Naive B cell (primary cell): Measurements from ENCODE around the gene MCTP1. TPM values are rescaled to one million over a fixed set of nuclear protein-coding genes. Genes with fewer than 3 reads are reported as not detected.

Source experiments
- ATAC-seq, 2 donors: fragments of 150-1000 bp; cut with Tn5 transposase; 2 replicates each; pipeline ENCODE4 v1.10.0; 2021; ENCODE audit warnings: low read depth in 2 of 2, mild to moderate bottlenecking in 2 of 2, moderate library complexity in 2 of 2
- DNase-seq: peaks from one replicate; pipeline ENCODE4 v3.0.0; 2022
- H3K27ac Mint-ChIP-seq, 6 donors: one replicate each; pipeline ENCODE4 v1.8.0; 2020 to 2022; ENCODE audit warnings: mild to moderate bottlenecking in 6 of 6, mixed read lengths in 6 of 6, moderate library complexity in 5 of 6, inconsistent platforms in 2 of 6
- H3K27me3 Mint-ChIP-seq, 3 donors: one replicate each; pipeline ENCODE4 v1.8.0; 2021 to 2022; ENCODE audit warnings: mixed read lengths in 3 of 3, mild to moderate bottlenecking in 1 of 3
- H3K36me3 Mint-ChIP-seq, 2 donors: one replicate each; pipeline ENCODE4 v1.8.0; 2020 to 2022; ENCODE audit warnings: mixed read lengths in 2 of 2, inconsistent platforms in 1 of 2, mild to moderate bottlenecking in 1 of 2
- H3K4me1 Mint-ChIP-seq, 3 donors: one replicate each; pipeline ENCODE4 v1.8.0; 2020 to 2022; ENCODE audit warnings: mixed read lengths in 3 of 3, inconsistent platforms in 1 of 3, mild to moderate bottlenecking in 1 of 3, moderate library complexity in 1 of 3
- H3K4me3 Mint-ChIP-seq, 8 donors: one replicate each; pipeline ENCODE4 v1.8.0; 2020 to 2022; ENCODE audit warnings: mild to moderate bottlenecking in 8 of 8, mixed read lengths in 8 of 8, moderate library complexity in 8 of 8, inconsistent platforms in 2 of 8
- H3K9me3 Mint-ChIP-seq, 7 donors: one replicate each; pipeline ENCODE4 v1.8.0; 2020 to 2022; ENCODE audit warnings: mixed read lengths in 7 of 7, mild to moderate bottlenecking in 5 of 7, inconsistent platforms in 2 of 7, moderate library complexity in 1 of 7
- polyA plus RNA-seq, 6 donors: library from polyadenylated mRNA; unstranded; fragments of 300-500 nt; fragmentation: Illumina TruSeq; gene quantifications; one replicate each; pipeline ENCODE4 v1.2.3, GENCODE V29; 2021; ENCODE audit warnings: low read depth in 6 of 6

Gene MCTP1
- polyA plus RNA-seq, 6 donors from 2014 or later = 0.39 to 2.3 (median 0.81) TPM

DNA sequence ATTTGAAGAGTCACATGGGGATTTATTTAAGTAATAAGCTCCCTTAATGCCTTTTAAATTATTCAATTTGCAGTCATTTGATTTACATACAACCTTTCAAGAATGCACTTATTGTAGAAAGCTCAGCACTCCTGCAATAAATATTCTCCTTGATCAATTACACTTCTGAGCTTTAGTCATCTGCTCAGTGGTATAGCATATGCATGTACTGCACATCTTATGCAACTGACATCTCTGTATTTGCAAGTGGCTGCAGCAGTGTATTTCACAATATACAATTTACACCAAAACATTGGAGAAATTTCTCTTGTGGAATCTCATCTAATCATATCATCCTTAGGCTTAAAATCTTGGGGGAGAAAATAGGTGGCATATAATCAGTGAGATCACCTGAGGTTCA is 340.7 kb downstream of the MCTP1 start:
- ATAC-seq (no peak), DNase-seq (no peak)
- Mint-ChIP-seq H3K36me3 (no peaks in the 10 kb centered on the region), H3K9me3 (no peaks in the 10 kb centered on the region), H3K4me3 (no peak overlapping the region), H3K27ac (no peak overlapping the region), H3K4me1 (no peaks in the 10 kb centered on the region), H3K27me3 (no peaks in the 10 kb centered on the region)

DNA sequence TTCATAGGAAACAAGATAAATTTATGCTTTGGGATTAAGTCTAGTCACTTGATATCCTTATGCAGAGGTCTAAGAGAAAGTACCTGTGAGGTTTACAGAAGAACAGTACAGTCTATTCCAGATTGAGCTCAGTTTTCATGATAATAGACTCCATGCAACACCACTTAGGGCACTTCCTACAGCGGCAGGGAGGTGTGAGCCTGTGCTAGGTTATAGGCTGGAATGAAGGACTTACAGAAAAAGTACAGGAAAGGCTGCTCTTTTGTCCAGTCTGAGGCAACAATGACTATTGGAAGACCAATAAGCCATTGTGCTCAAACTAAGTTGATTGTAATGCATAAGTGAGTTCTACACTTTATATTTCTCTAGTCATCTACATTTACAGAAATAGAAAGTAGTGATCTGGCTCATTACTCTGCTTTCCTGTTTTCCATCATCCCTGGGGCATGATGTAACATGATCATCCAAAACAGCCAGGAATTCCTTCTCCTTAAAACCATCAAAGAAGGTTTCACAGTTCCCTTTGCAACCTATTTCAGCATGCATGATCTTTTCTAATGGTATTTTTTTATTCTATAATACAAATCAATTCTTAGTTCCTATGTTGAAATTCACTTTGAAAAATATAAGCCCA is 343.7 kb downstream of the MCTP1 start:
- H3K27me3 Mint-ChIP-seq = no peaks in the 10 kb centered on the region
- H3K27ac Mint-ChIP-seq = no peak overlapping the region
- no peaks in the 10 kb centered on the region for H3K36me3 Mint-ChIP-seq
- no peak for DNase-seq
- H3K9me3 Mint-ChIP-seq = no peaks in the 10 kb centered on the region
- no peak overlapping the region for H3K4me3 Mint-ChIP-seq
- H3K4me1 Mint-ChIP-seq = no peaks in the 10 kb centered on the region
- no peak for ATAC-seq

GRCh38 chr5:94932259-94932658 is 352.6 kb downstream of the MCTP1 start:
- Mint-ChIP-seq H3K4me1 (no peaks in the 10 kb centered on the region), H3K36me3 (no peaks in the 10 kb centered on the region), H3K9me3 (no peaks in the 10 kb centered on the region), H3K27ac (no peak overlapping the region), H3K4me3 (no peak overlapping the region), H3K27me3 (no peaks in the 10 kb centered on the region)
- DNase-seq = no peak
- ATAC-seq = no peak

DNA sequence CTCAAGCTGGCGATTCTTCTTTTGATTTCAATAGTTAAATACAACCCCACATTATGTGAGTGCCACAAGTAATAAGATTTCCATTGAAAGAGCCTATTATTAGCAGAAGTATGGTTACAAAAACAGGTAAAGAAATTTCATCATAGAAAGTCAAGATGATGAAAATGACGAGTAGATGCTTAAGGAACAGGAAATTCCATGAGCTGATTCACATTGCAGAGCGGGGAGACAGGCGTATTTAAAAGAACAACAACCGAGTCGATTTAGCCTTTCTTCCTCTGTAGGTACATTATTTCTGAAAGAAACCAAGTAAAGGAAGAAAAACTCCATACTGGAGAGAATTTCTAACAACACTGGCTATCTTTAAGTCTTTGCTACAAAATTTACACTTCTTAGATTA is 356.0 kb downstream of the MCTP1 start:
- no peak for DNase-seq
- Mint-ChIP-seq H3K27me3 (no peaks in the 10 kb centered on the region), H3K9me3 (no peaks in the 10 kb centered on the region), H3K36me3 (no peaks in the 10 kb centered on the region), H3K4me3 (no peak overlapping the region), H3K27ac (peak overlapping the region in 2 of 6 donors; percentile 16 to 28), H3K4me1 (no peaks in the 10 kb centered on the region)
- ATAC-seq = no peak

GRCh38 chr5:94920570-94920969 is 364.3 kb downstream of the MCTP1 start:
- H3K4me3 Mint-ChIP-seq = no peak overlapping the region
- H3K27me3 Mint-ChIP-seq = no peaks in the 10 kb centered on the region
- DNase-seq = no peak
- H3K9me3 Mint-ChIP-seq = no peaks in the 10 kb centered on the region
- no peak overlapping the region for H3K27ac Mint-ChIP-seq
- no peaks in the 10 kb centered on the region for H3K36me3 Mint-ChIP-seq
- ATAC-seq = no peak
- no peaks in the 10 kb centered on the region for H3K4me1 Mint-ChIP-seq

DNA sequence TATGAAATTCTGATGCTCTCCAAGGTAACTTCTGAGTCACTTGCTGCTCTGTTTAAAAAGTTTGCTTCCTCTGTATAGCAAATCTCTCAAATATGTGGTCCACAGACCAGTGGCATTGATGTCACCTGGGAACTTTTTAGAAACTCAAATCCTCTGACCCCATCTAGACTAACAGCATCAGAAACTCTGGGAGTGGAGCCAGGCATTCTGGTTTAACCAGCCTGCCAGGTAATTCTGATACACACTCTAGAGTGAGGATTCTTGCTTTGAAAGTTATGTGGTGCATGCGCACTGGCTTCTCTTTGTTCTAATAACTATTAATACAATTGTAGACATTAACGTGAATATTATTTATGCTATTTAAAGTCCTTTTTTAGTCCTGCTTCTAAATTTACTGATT is 368.3 kb downstream of the MCTP1 start:
- ATAC-seq (no peak), DNase-seq (no peak)
- no peak overlapping the region for H3K4me3 Mint-ChIP-seq
- no peaks in the 10 kb centered on the region for H3K36me3 Mint-ChIP-seq
- H3K4me1 Mint-ChIP-seq = no peaks in the 10 kb centered on the region
- H3K27me3 Mint-ChIP-seq = no peaks in the 10 kb centered on the region
- H3K27ac Mint-ChIP-seq = no peak overlapping the region
- H3K9me3 Mint-ChIP-seq = peaks cover 0 to 3% (median 0%) of the 10 kb centered on the region in 7 donors

GRCh38 chr5:94911276-94911675 is 373.6 kb downstream of the MCTP1 start:
- no peak overlapping the region for H3K27ac Mint-ChIP-seq
- H3K27me3 Mint-ChIP-seq = no peaks in the 10 kb centered on the region
- peaks cover 0 to 10% (median 0%) of the 10 kb centered on the region in 7 donors for H3K9me3 Mint-ChIP-seq
- ATAC-seq (no peak), DNase-seq (no peak)
- H3K4me3 Mint-ChIP-seq = no peak overlapping the region
- H3K4me1 Mint-ChIP-seq = peaks cover 0 to 5% (median 0%) of the 10 kb centered on the region in 3 donors
- no peaks in the 10 kb centered on the region for H3K36me3 Mint-ChIP-seq

- ATAC-seq (no peak), DNase-seq (no peak)
- H3K36me3 Mint-ChIP-seq = no peaks in the 10 kb centered on the region
- H3K9me3 Mint-ChIP-seq = peaks cover 0 to 10% (median 0%) of the 10 kb centered on the region in 7 donors
- no peaks in the 10 kb centered on the region for H3K27me3 Mint-ChIP-seq
- H3K27ac Mint-ChIP-seq = no peak overlapping the region
- H3K4me1 Mint-ChIP-seq = peaks cover 0 to 5% (median 0%) of the 10 kb centered on the region in 3 donors
- H3K4me3 Mint-ChIP-seq = no peak overlapping the region
Observed at GRCh38 chr5:94910721-94911120, 374.2 kb downstream of the MCTP1 start.

GRCh38 chr5:94908889-94909480 is 375.9 kb downstream of the MCTP1 start:
- no peaks in the 10 kb centered on the region for H3K36me3 Mint-ChIP-seq
- DNase-seq = no peak
- peaks cover 0 to 10% (median 0%) of the 10 kb centered on the region in 7 donors for H3K9me3 Mint-ChIP-seq
- H3K27me3 Mint-ChIP-seq = no peaks in the 10 kb centered on the region
- H3K4me3 Mint-ChIP-seq = no peak overlapping the region
- no peak overlapping the region for H3K27ac Mint-ChIP-seq
- ATAC-seq = no peak
- H3K4me1 Mint-ChIP-seq = peaks cover 0 to 5% (median 0%) of the 10 kb centered on the region in 3 donors

DNA sequence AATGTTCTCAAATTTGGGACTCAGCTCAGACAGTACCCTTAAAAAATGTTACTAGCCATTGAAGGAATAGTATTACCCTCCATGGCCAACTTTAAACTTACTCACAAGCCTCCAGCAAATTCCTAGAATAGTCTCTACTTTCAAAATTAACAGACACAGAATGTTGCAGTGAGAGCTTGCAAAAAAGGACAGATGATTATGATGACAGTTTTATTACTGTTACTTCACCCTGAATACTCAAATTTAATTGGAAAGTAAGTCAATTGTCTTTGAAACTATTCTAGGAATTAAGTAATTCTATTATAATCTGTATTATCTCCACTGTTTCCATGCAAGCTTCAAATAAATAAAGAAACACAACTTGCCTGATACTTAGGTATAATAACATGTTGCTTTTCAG is 378.1 kb downstream of the MCTP1 start:
- peaks cover 0 to 9% (median 0%) of the 10 kb centered on the region in 7 donors for H3K9me3 Mint-ChIP-seq
- peaks cover 0 to 5% (median 0%) of the 10 kb centered on the region in 3 donors for H3K4me1 Mint-ChIP-seq
- no peak overlapping the region for H3K4me3 Mint-ChIP-seq
- DNase-seq (no peak), ATAC-seq (no peak)
- no peaks in the 10 kb centered on the region for H3K27me3 Mint-ChIP-seq
- no peaks in the 10 kb centered on the region for H3K36me3 Mint-ChIP-seq
- no peak overlapping the region for H3K27ac Mint-ChIP-seq

GRCh38 chr5:94903726-94904125 is 381.2 kb downstream of the MCTP1 start:
- no peak overlapping the region for H3K27ac Mint-ChIP-seq
- no peak for ATAC-seq

DNA sequence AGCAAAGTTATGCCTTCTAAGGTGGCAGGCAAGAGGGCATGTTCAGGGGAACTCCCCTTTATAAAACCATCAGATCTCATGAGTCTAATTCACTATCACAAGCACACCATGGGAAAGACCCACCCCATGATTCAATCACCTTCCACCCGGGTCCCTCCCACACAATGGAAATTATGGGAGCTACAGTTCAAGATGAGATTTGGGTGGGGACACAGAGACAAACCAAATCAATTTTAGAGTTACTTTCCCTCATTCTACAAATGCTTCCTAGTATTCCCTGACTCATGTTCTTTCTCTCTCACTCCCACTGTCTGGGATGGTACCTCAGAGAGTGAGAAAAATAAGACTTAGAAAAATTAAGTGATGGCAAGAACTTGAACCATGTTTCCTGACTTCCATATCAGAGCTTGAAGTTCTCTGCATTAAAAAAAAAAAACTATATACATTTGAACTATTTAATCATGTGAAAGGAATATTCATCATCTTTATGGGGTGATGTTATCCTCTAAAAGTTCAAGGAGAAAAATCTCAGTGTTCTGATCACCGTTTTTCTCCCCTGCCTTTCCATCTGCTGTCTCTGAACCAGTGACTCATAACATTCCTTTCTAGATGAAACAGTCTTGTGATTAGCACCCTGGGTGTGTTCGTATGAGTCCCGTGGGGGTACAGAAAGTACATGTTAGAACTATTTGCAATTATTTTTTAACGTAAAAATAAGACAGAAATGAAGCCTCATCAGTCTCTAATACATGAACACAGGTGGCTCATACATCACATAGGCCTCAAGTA is 383.5 kb downstream of the MCTP1 start:
- Mint-ChIP-seq H3K27ac (no peak overlapping the region), H3K27me3 (no peaks in the 10 kb centered on the region), H3K4me3 (no peak overlapping the region), H3K4me1 (no peaks in the 10 kb centered on the region), H3K9me3 (no peaks in the 10 kb centered on the region), H3K36me3 (no peaks in the 10 kb centered on the region)
- ATAC-seq = no peak
- DNase-seq = no peak

More at GRCh38 chr5:94903726-94904125, 381.2 kb downstream of the MCTP1 start:
- Mint-ChIP-seq H3K4me3 (no peak overlapping the region), H3K9me3 (no peaks in the 10 kb centered on the region), H3K4me1 (no peaks in the 10 kb centered on the region), H3K27me3 (no peaks in the 10 kb centered on the region), H3K36me3 (no peaks in the 10 kb centered on the region)
- no peak for DNase-seq

GRCh38 chr5:94900006-94900505 is 384.8 kb downstream of the MCTP1 start:
- Mint-ChIP-seq H3K4me3 (no peak overlapping the region), H3K27me3 (no peaks in the 10 kb centered on the region), H3K36me3 (no peaks in the 10 kb centered on the region), H3K4me1 (no peaks in the 10 kb centered on the region), H3K9me3 (no peaks in the 10 kb centered on the region), H3K27ac (no peak overlapping the region)
- ATAC-seq (no peak), DNase-seq (no peak)
